Tibial artery (tissue), 4 donors: Measurements from ENCODE around the gene TUBGCP3.

ENCODE experiments used
- DNase-seq, 2 donors: peaks; one replicate each; pipeline ENCODE4 v3.0.0-alpha.2; 2019
- H3K27ac ChIP-seq, 2 donors: fragments of 200-600 bp; sonication (generic) in 1 of 2; 1 replicate in 1 of 2; 2 replicates in 1 of 2; pipeline ENCODE4 v1.5.1; 2018 to 2019; ENCODE audit warnings: mild to moderate bottlenecking in 1 of 2
- H3K27me3 ChIP-seq, 2 donors: fragments of 200-600 bp; sonication (generic) in 1 of 2; one replicate each; pipeline versions ENCODE4 v1.5.1 to v1.6.0; 2016 to 2019
- H3K36me3 ChIP-seq, 3 donors: fragments of 200-600 bp; sonication (generic) in 2 of 3; one replicate each; pipeline ENCODE4 v1.5.1; 2016 to 2019; ENCODE audit warnings: mild to moderate bottlenecking in 2 of 3
- H3K4me1 ChIP-seq, 4 donors: fragments of 200-600 bp; sonication (generic) in 2 of 4; 1 replicate in 3 of 4; 2 replicates in 1 of 4; pipeline ENCODE4 v1.5.1; 2016 to 2019
- H3K4me3 ChIP-seq, 2 donors: fragments of 200-600 bp; sonication (generic) in 1 of 2; 1 replicate in 1 of 2; 2 replicates in 1 of 2; pipeline ENCODE4 v1.5.1; 2018 to 2019; ENCODE audit warnings: mild to moderate bottlenecking in 2 of 2
- H3K9me3 ChIP-seq, 3 donors: fragments of 200-600 bp; sonication (generic) in 1 of 3; one replicate each; pipeline ENCODE4 v1.5.1; 2016 to 2019
- intact Hi-C: fragments of 100-400 bp; cut with DNase I; formaldehyde crosslinking; loops from one replicate; pipeline ENCODE4 v1.15.0; 2023; ENCODE audit warnings: low total_unique reads
- TF ChIP-seq, protein P1 (sequence below), 2 experiments: fragments of 200-600 bp in 1 of 2; fragments of 450-650 bp in 1 of 2; IDR thresholded peaks; one replicate each; pipeline ENCODE4 v1.5.1; 2017 to 2019; ENCODE audit warnings: antibody characterized with exemption in 2 of 2, mild to moderate bottlenecking in 1 of 2, moderate library complexity in 1 of 2

Gene TUBGCP3

DNA sequence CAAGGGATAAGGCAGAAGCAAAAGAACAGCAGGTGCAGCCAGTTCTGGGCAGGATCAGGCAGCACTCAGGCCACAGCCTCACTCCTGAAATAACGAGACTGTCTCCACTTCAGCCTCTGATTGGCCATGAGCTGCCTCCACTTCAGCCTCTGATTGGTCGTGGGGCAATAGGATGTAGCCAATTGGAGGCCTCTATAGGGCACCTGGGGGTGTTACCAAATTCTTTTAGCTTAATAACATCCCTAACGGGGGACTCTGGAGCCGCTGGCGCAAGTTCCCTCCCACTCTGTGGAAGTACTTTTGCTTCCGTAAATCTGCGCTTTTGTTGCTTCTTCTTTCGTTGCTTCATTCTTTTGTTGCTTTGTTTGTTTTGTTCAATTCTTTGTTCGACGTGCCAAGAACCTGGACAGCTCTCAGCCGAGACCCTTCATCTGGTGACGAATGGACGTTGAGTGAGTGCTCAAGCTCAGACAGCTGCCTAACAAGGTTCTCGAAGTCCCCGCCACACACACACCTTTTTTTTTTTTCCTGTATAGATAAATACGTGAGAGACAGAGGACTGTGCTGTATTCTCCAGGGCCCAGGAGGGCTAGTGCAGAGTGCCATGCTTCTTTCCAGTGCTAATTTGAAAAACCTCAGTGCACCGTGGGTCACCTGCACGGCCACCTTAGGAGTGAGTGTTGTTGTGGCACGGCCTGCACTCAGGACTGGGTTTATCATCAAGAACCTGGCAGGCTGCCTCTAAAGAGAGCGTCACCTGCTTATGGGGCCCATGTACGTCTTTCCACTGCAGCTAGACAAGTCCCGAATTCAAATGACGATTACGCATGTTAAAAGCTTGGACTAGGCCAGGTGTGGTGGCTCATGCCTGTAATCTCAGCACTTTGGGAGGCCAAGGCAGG, 32.0 kb upstream of the TUBGCP3 start:
- H3K27ac ChIP-seq: no peak overlapping the region
- H3K4me3 ChIP-seq: no peak overlapping the region
- intact Hi-C loops: loop anchor here (10.0 kb wide), 1 partner anchor 1145 kb away; no protein-coding TSS in a partner anchor
- no peaks in the 10 kb centered on the region for H3K36me3 ChIP-seq
- DNase-seq: no peak
- TF ChIP-seq, protein P1, sequence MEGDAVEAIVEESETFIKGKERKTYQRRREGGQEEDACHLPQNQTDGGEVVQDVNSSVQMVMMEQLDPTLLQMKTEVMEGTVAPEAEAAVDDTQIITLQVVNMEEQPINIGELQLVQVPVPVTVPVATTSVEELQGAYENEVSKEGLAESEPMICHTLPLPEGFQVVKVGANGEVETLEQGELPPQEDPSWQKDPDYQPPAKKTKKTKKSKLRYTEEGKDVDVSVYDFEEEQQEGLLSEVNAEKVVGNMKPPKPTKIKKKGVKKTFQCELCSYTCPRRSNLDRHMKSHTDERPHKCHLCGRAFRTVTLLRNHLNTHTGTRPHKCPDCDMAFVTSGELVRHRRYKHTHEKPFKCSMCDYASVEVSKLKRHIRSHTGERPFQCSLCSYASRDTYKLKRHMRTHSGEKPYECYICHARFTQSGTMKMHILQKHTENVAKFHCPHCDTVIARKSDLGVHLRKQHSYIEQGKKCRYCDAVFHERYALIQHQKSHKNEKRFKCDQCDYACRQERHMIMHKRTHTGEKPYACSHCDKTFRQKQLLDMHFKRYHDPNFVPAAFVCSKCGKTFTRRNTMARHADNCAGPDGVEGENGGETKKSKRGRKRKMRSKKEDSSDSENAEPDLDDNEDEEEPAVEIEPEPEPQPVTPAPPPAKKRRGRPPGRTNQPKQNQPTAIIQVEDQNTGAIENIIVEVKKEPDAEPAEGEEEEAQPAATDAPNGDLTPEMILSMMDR (IDR thresholded peaks at IDR 0.05): no peak
- H3K4me1 ChIP-seq: no peaks in the 10 kb centered on the region
- no peaks in the 10 kb centered on the region for H3K9me3 ChIP-seq
- H3K27me3 ChIP-seq: peaks cover 0 to 27% of the 10 kb centered on the region in 2 donors

GRCh38 chr13:112618501-112618900, 30.5 kb upstream of the TUBGCP3 start:
- Histone ChIP-seq H3K27ac (no peak overlapping the region), H3K9me3 (no peaks in the 10 kb centered on the region), H3K4me1 (no peaks in the 10 kb centered on the region), H3K27me3 (peaks cover 0 to 14% of the 10 kb centered on the region in 2 donors), H3K36me3 (no peaks in the 10 kb centered on the region), H3K4me3 (no peak overlapping the region)
- DNase-seq: no peak
- intact Hi-C loops: loop anchor here (10.0 kb wide), 1 partner anchor 1144 kb away; no protein-coding TSS in a partner anchor
- TF ChIP-seq, protein P1 (IDR thresholded peaks at IDR 0.05): no peak

- Histone ChIP-seq H3K9me3 (no peaks in the 10 kb centered on the region), H3K27me3 (peaks cover 0 to 10% of the 10 kb centered on the region in 2 donors), H3K27ac (no peak overlapping the region), H3K4me1 (no peaks in the 10 kb centered on the region), H3K4me3 (no peak overlapping the region), H3K36me3 (no peaks in the 10 kb centered on the region)
- intact Hi-C loops: loop anchor here (10.0 kb wide), 1 partner anchor 1143 kb away; no protein-coding TSS in a partner anchor
- TF ChIP-seq, protein P1 (IDR thresholded peaks at IDR 0.05): no peak
- no peak for DNase-seq
Observed at GRCh38 chr13:112617754-112618375, 29.9 kb upstream of the TUBGCP3 start.

- H3K27ac ChIP-seq: no peak overlapping the region
- H3K9me3 ChIP-seq: no peaks in the 10 kb centered on the region
- TF ChIP-seq, protein P1 (IDR thresholded peaks at IDR 0.05): peak; percentile 34 to 37
- no peaks in the 10 kb centered on the region for H3K36me3 ChIP-seq
- intact Hi-C loops: loop anchor here (10.0 kb wide), 1 partner anchor 1142 kb away; no protein-coding TSS in a partner anchor
- H3K4me3 ChIP-seq: no peak overlapping the region
- DNase-seq: no peak
- H3K4me1 ChIP-seq: no peaks in the 10 kb centered on the region
- peaks cover 0 to 8% of the 10 kb centered on the region in 2 donors for H3K27me3 ChIP-seq
Observed at GRCh38 chr13:112616586-112617362, 28.8 kb upstream of the TUBGCP3 start.

- no peaks in the 10 kb centered on the region for H3K4me1 ChIP-seq
- no peaks in the 10 kb centered on the region for H3K9me3 ChIP-seq
- TF ChIP-seq, protein P1 (IDR thresholded peaks at IDR 0.05): no peak
- peaks cover 0 to 8% of the 10 kb centered on the region in 2 donors for H3K27me3 ChIP-seq
- DNase-seq: no peak
- no peak overlapping the region for H3K27ac ChIP-seq
- no peak overlapping the region for H3K4me3 ChIP-seq
- intact Hi-C loops: loop anchor here (10.0 kb wide), 1 partner anchor 1141 kb away; no protein-coding TSS in a partner anchor
- H3K36me3 ChIP-seq: no peaks in the 10 kb centered on the region
Observed at GRCh38 chr13:112615391-112615790, 27.4 kb upstream of the TUBGCP3 start.
